ENCODE data around the gene ZNF532.
"Not testable (repeated sequence)": the region's sequence is repeated elsewhere in the genome, so short reads cannot be mapped to it uniquely, and the experiment has no call there.

ZNF532 gene, protein sequence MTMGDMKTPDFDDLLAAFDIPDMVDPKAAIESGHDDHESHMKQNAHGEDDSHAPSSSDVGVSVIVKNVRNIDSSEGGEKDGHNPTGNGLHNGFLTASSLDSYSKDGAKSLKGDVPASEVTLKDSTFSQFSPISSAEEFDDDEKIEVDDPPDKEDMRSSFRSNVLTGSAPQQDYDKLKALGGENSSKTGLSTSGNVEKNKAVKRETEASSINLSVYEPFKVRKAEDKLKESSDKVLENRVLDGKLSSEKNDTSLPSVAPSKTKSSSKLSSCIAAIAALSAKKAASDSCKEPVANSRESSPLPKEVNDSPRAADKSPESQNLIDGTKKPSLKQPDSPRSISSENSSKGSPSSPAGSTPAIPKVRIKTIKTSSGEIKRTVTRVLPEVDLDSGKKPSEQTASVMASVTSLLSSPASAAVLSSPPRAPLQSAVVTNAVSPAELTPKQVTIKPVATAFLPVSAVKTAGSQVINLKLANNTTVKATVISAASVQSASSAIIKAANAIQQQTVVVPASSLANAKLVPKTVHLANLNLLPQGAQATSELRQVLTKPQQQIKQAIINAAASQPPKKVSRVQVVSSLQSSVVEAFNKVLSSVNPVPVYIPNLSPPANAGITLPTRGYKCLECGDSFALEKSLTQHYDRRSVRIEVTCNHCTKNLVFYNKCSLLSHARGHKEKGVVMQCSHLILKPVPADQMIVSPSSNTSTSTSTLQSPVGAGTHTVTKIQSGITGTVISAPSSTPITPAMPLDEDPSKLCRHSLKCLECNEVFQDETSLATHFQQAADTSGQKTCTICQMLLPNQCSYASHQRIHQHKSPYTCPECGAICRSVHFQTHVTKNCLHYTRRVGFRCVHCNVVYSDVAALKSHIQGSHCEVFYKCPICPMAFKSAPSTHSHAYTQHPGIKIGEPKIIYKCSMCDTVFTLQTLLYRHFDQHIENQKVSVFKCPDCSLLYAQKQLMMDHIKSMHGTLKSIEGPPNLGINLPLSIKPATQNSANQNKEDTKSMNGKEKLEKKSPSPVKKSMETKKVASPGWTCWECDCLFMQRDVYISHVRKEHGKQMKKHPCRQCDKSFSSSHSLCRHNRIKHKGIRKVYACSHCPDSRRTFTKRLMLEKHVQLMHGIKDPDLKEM (N-terminal part only)

DNA sequence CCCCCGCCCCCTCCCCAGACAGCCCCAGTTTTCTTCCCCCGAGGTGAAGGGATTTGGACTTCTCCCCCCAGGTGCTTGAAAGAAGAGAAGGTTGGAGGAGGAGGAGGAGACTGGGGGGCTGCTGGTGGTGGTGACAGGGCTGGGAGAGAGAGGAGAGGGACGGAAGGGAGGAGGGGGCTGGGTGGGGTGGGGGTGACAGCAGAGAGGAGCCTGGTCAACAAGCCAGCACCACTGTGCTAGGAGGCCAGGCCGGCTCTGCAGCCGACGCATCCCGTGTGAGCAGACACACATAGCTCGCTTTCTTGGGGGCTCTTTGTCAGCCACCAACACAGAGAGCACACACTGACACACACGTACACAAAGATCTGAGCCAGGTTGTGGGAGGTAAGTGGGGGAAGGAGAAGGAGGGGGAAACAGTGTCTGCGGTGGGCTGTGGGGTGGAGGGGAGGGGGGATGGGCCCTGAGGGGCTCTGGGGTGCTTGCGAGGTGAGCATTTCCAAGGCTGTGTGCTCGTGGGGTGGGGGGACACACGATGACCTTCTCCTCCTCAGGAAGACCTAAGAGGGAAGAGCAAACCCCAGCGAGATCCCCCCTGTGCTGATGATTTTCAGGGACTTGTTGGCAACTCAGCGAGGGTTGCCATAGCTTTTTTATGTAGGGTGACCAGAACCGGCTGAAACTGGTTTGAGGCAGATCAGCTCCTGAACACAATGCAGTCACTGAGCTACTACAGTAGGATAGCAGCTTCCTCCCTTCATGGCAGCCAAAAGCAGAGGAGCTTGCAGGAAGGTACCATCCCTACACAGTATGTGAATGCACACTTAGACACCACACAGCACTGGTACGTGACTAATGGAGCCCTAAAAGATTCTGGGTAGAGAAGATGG is at the start of gene ZNF532:
Gene ZNF532, plus strand, starts transcription at position 732 of the 887 bp plus-strand sequence. CDS start 53,411 bp downstream, outside the sequence.
- DNase-seq, result peak; percentile 38

DNA sequence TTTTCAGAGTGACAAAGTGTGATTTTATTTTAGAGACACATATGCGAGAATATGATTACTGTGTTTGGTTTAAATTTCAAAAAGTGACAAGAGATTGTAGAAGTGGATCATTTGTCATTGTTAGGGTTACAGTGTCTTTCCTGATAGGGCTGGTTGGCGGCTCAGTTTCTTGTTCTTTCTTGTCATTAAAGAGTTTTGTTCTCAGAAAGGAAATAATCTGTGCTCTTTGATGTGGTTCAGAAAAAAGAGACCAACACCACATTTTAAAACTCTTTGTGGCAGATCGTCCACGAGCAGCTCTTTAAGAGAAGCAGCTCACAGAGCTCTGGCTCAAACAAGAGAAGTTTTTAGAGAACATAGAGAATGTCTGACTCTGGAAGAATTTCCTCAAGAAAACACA is 45.6 kb upstream of the ZNF532 start:
- no peak for DNase-seq

DNA sequence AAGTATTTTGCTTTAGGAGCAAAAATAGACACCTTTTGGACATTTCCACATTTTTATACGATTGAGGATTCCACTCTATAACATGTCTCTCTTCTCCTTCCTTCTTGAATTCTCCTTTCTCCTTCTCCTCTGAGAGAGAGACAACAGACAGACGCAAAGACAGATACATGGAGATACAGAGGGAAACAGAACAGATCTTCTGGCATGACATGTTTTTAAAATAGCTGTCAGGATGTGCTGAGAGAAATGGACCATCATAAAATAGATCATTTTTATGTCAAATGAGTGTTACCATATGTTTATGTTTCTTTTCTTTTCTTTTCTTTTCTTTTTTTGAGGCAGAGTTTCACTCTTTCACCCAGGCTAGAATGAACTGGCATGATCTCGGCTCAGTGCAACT is 44.4 kb upstream of the ZNF532 start:
- DNase-seq, result no peak

DNA sequence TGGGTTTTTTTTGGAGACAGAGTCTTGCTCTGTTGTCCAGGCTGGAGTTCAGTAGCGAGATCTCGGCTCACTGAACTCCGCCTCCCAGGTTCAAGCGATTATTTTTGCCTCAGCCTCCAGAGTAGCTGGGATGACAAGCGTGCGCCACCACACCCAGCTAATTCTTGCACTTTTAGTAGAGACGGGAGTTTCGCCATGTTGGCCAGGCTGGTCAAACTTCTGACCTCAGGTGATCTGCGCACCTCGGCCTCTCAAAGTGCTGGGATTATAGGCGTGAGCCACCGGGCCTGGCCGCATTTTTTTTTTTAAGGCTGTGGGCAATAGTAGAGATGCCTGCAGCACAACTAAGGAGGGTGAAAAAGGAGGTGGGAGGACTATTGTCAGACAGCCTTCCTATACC is 41.7 kb upstream of the ZNF532 start:
- DNase-seq, result no peak

DNA sequence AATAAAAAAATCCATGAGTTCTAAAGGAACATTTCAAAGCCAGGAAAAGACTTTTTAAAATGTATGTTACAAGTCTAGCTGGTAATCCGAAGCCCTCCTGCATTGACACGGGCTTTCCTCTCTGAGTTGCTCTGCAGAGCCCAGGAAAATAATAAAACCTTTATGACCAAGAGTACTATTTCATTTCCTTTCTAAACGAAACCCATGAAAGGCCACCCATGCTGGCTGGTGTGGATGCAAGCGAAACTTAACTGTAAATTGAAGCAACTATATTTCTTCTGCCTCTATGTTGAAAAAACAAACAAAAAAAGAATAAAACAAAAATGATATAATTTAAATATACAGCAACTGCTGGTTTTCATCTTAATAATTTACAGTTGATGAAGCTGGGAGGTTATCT is 41.3 kb upstream of the ZNF532 start:
- DNase-seq, result no peak

DNA sequence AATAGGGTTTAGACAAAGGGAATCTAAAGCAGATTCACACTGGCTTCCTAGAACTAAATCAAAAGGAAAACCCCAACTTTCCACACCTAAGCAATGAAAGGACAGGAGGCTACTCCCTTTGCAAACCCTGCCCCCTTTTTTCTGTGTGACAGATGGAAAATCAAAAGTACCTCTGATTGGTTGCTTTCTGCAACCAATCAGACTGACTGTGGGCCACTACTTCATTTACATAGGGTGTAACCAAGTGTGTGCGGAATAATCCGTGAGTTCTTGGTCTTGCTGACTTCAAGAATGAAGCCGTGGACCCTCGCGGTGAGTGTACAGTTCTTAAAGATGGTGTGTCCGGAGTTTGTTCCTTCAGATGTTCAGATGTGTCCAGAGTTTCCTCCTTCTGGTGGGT is 37.8 kb upstream of the ZNF532 start:
- DNase-seq, result not testable (repeated sequence)

DNA sequence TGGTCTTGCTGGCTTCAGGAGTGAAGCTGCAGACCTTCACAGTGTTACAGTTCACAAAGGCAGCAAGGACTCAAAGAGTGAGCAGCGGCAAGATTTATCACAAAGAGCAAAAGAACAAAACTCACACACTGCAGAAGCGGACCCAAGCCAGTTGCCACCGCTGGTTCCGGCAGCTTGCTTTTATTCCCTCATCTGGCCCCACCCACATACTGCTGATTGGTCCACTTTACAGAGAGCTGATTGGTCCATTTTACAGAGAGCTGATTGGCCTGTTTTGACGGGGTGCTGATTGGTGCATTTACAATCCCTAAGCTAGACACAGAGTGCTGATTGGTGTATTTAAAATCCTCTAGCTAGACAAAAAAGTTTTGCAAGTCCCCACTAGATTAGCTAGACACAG is 37.2 kb upstream of the ZNF532 start:
- DNase-seq, result no peak

DNA sequence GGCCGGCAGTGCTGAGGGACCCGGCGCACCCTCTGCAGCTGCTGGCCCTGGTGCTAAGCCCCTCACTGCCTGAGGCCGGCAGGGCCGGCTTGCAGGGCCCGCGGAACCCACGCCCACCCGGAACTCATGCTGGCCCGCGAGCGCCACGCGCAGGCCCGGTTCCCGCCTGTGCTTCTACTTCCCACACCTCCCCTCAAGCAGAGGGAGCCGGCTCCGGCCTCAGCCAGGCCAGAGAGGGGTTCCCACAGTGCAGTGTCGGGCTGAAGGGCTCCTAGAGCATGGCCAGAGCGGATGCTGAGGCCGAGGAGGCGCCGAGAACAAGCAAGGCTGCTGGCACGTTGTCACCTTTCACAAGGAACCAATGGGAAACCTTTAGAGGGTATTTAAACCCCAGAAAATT is 36.8 kb upstream of the ZNF532 start:
- no peak for DNase-seq

DNA sequence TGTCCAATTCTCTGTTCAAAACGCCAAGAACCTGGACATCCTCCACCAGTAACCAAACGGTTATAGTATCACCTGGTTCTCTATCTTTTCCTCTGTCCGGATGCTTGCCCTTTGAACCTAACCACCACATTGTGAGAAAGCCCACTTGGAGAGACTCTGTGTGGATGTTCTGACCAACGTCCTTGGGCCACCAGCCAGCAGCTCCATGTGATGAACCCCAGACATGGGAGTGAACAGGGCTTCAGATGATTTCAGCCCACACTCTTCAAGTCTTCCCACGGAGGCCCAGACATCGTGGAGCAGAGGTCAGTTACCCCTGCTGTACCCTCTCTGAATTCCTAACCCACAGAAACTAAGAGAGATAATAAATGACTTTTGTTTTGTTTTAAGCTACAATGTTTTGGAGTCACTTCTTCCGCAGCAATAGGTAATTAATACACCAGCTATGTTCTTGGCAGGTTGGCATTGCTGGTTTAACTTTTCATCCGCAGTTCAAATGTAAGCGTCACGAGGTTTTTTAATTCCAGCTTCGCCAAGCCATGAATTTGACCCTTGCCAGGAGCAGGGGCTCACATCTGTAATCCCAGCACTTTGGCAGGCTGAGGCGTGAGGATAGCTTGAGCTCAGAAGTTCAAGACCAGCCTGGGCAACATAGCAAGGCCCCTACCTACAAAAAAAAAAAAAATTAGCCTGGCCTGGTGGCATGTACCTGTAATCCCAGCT is 36.1 kb upstream of the ZNF532 start:
- no peak for DNase-seq

DNA sequence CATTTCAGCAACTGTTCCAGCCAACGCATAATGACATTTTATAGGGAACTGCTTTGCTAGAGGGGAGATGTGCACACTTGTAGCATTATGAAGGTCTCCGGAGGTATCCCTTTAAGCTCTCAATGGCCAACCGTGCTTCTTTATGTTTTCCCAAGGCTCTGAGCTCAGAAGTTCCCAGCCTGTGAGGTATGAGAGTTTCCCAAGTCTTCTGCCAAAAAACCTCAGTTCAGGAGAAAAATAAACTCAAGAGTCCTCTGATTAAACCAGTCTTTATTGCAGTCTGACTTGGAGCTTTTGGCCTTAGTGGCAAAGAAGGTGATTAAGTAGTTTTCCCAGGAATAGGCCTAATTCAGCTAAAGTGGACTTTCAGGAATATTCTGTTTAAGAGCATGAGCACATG is 35.4 kb upstream of the ZNF532 start:
- DNase-seq, result no peak

DNA sequence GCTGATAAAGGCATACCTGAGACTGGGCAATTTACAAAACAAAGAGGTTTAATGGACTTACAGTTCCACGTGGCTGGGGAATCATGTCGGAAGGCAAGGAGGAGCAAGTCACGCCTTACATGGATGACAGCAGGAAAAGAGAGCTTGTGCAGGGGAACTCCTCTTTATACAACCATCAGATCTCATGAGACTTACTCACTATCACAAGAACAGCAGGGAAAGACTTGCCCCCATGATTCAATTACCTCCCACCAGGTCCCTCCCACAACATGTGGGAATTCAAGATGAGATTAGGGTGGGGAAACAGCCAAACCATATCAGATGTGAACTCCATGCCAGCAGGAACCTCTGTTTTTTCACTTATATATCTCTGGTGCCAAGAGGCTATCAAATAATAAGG is 34.8 kb upstream of the ZNF532 start:
- DNase-seq, result not testable (repeated sequence)

DNA sequence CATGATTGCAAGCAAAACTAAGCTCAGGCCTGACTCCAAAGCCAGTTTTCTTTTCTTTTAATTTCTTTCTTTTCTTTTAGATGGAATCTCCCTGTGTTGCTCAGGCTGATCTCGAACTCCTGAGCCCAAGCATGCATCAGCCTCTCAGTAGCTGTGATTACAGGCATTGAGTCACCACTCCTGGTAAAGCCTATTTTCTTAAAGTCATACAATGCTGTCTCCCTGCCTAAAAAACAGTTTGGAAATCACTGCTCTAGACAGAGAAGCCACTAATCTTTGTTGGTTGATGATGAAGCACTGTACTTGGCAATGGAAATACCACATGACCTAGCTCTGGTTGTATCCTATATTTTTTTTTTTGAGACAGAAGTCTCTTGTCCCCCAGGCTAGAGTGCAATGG is 33.1 kb upstream of the ZNF532 start:
- DNase-seq, result peak; percentile 56

DNA sequence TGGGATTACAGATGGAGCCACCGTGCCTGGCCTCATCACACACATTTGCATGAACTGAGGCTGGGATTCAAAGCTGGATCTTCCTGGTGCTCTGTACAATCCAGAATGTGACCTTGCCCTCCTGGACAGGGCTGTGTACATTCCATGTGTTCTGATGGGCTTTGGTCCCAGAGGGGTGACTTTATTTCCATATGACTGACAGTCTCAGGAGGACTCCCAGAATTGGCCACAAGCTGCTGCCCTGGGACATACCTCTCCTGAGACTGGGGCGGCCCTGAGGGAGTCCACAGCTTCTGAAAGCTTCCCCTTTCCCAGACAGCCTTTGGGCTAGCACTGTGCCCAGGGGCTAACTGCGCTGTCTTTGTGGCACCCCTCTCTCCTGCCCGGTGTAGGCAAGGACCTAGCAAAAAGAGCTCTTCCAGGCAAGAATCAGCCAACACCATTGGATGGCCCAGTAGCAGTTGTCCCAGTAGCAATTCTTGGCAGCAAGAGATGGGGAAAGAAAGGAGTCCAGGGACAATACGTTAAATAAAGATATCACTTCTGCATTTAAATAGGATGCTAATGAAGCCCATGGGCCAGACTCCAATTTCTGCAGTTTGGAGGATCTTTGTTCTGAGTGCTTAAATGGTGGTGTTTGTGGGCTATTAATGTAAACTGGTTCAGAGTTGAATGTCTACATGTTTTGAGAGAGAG is 26.4 kb upstream of the ZNF532 start:
- DNase-seq, result no peak

DNA sequence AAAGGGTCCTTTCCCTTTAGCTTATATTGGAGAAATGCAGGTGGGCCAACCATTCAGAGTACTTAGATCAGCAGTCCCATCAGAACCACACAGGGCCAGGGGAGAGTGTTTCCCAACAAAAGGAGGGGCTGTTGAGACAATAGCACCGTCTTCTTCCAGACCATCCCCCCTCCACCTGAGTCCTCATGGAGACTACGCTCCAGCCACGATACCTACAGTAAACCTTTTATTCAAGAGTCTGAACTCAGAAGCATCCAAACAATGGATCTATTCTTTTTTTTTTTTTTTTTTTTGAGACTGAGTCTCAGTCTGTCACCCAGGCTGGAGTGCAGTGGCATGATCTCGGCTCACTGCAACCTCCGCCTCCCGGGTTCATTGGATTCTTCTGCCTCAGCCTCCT is 25.7 kb upstream of the ZNF532 start:
- DNase-seq, result no peak

DNA sequence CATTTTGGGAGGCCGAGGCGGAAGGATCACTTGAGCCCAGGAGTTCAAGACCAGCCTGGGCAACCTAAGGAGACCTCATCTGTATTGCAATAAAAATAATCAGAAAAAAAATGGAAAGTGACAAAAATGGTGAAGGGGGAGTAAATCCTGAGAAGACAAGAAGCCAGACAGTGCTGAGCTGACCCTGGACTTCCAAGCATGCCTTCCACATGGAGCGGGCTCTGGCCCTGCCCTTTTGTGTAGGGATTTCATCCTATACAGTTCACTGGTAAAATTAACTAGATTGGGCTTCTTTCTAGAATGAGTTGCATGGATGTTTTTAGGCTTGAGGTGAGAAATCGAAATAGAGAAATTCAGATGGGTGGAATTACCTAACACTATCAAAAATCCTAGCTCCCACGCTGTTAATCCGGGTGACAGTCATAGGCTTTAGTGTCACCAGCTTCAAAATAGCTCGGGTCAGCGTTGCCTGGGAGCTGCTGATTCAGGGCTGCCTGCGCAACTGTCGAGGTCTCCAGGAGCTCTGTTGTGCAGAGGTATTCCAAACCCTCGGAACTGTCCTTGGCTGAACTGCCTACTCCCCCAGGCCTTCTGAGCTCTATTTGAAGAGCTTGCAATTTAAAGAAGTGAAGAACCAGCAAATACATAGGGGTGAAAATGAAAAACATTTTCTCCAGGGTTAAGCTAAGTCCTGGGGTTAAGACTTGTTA is 21.5 kb upstream of the ZNF532 start:
- no peak for DNase-seq

DNA sequence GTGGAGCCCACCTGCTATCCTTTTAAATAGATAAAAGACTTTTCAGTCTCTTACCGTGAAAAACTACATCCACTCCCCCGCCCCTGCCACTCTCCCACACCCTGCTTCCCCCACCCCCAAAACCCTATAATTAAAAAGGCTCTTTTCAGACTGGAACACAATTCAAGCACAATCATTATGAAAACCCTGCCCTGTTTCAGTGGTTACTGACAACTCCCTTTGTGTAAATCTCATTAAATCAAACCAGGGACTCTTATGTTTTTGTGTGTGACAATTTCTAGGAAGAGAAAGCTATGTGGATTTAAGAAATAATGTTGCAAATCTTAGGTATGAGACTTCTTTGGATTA is 21.0 kb upstream of the ZNF532 start:
- no peak for DNase-seq

DNA sequence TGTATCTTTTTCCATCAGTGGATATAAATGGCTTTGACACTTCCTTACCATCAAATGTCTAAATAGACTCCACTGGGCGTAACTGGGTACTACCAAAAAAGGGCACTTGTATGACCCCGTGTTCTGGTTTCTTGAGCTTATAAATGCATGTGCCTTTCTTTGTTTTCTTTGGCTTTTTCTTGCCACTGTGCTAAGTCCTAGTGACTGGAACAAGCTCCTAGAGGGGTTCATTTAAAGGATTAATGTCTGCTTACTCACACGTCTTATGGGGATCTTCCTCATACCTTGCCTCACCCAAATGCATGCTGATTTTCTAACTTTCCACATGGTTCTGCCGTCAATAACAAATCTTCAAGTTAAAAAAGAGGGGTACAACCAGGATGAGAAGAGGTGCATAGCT is 19.8 kb upstream of the ZNF532 start:
- no peak for DNase-seq

DNA sequence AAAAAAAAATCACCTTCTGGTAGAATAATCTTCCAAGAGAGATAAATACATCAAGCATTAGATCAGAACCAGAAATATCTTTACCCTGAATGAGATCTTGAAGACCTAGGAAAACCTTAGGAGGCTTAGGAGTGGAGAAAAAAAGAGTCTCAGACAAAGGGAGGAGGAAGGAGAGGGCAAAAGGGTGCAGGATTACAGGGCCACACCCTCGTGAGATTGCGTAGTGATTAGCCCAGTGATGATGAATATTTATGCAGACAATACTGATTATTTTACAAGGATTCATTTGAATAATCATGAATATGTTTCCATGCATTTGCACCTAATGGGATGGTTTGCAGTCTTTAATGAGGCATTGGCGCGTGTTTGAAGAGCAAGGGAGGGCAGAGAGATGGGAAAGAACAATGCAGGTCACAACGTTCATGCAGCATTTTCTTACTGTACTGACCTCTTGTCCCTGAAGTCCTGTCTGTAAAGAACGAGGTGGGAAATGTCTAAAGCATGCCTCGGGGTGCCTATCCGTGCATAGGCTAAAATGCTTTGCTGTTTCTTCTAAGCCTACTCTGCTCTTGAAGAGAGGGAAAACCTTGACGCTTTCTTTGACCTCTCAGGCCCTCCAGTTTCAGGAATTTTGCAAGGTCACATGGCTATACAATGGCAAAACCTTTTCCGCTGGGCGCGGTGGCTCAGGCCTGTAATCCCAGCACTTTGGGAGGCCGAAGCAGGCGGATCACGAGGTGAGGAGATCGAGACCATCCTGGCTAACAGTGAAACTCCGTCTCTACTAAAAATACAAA is 18.6 kb upstream of the ZNF532 start:
- DNase-seq, result no peak

DNA sequence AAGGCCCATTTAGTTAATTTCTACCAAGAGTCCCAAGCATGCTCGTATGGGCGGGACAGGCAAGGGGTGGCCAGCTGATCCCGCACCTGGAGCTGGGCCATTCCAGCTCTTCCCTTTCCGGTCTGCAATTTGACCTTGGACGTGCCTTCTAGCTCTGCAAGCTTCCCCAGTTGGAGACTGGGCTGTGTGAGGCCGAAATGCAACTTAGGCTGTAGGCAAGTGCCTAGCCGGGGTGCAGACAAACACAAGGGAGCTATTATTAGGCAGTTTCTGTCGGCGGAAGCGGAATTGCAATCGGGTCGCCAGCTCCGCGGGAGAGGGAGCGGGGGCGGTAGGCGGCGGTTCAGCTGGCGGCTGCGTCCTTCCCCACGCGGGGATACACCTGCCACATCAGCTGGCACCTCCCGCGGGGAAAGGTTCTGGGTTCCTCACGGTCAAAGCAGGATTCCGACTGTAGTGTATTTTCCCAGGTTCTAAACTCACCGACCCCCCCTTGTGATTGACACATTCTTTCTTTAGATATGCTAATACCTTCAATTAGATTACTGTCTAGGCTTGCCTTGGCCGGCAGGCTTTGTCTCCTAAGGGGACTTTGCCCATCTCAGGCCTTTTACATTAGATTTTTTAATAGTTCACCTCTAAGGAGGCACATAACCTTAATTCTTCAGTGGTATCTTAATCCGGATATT is 17.1 kb upstream of the ZNF532 start:
- no peak for DNase-seq
